Caco-2 (cell line): ENCODE results near the gene MFRP. TPM values are rescaled to one million over a fixed set of nuclear protein-coding genes. Genes with fewer than 3 reads are reported as not detected.

Source experiments
- BruUV-seq: library from RNA; stranded (reverse); fragments of 400-500 nt; replicated peaks from 2 replicates; lab custom pipeline; 2021; lab: Mats Ljungman, UMichigan
- CTCF ChIA-PET: fragments of 300-600 bp; sonication (Branson Sonifier 250); formaldehyde crosslinking; loops from one replicate; lab custom pipeline; 2022; ENCODE audit warnings: antibody characterized with exemption; lab: Charles Lee
- POLR2A ChIA-PET: fragments of 300-600 bp; sonication (Branson Sonifier 250); formaldehyde crosslinking; loops from one replicate; lab custom pipeline; 2022; ENCODE audit warnings: antibody characterized with exemption; lab: Charles Lee
- DNase-seq, 2 experiments: peaks; one replicate each; pipeline versions ENCODE4 v3.0.0 to v3.0.0-alpha.2; 2020 to 2022
- H3K27me3 ChIP-seq: replicated peaks from 2 replicates; pipeline ENCODE4 v1.6.0; 2011; ENCODE audit warnings: low read length; ENCODE audit not compliant: control insufficient read depth, insufficient read depth
- H3K36me3 ChIP-seq: 2 replicates; pipeline ENCODE4 v1.5.1; 2011; ENCODE audit warnings: low read length; ENCODE audit not compliant: control insufficient read depth, insufficient read depth
- H3K4me1 ChIP-seq: fragments of 250-450 bp; sonication (Bioruptor Pico); 2 replicates; pipeline ENCODE4 v1.5.1; 2020; ENCODE audit warnings: mild to moderate bottlenecking
- H3K4me3 ChIP-seq: 2 replicates; pipeline ENCODE4 v1.5.1; 2011; ENCODE audit warnings: low read depth, mild to moderate bottlenecking, control low read depth, low read length
- H3K9me3 ChIP-seq: fragments of 250-450 bp; sonication (Bioruptor Pico); 2 replicates; pipeline ENCODE4 v1.5.1; 2020; ENCODE audit warnings: mild to moderate bottlenecking, moderate library complexity
- H3K27ac Mint-ChIP-seq: one replicate; pipeline ENCODE4 v1.8.0; 2022; ENCODE audit warnings: mixed read lengths; ENCODE audit not compliant: unreplicated experiment
- H3K27me3 Mint-ChIP-seq: one replicate; pipeline ENCODE4 v1.8.0; 2022; ENCODE audit warnings: mixed read lengths; ENCODE audit not compliant: insufficient read depth, unreplicated experiment
- H3K36me3 Mint-ChIP-seq: one replicate; pipeline ENCODE4 v1.8.0; 2022; ENCODE audit warnings: mild to moderate bottlenecking, mixed read lengths; ENCODE audit not compliant: insufficient read depth, unreplicated experiment
- H3K4me1 Mint-ChIP-seq: one replicate; pipeline ENCODE4 v1.8.0; 2022; ENCODE audit warnings: low read depth, mixed read lengths; ENCODE audit not compliant: unreplicated experiment
- H3K4me3 Mint-ChIP-seq: one replicate; pipeline ENCODE4 v1.8.0; 2022; ENCODE audit warnings: mild to moderate bottlenecking, moderate library complexity, mixed read lengths; ENCODE audit not compliant: unreplicated experiment
- H3K9me3 Mint-ChIP-seq: one replicate; pipeline ENCODE4 v1.8.0; 2022; ENCODE audit warnings: mixed read lengths; ENCODE audit not compliant: unreplicated experiment
- CTCF ChIP-seq, 2 experiments: fragments of 200-600 bp in 1 of 2; IDR thresholded peaks; 1 replicate in 1 of 2; 2 replicates in 1 of 2; pipeline versions ENCODE4 v1.5.1 to v1.8.0; 2011 to 2022; ENCODE audit warnings: antibody characterized with exemption in 1 of 2, control low read depth in 1 of 2, inconsistent platforms in 1 of 2, low read depth in 1 of 2, low read length in 1 of 2, mild to moderate bottlenecking in 1 of 2, moderate library complexity in 1 of 2; ENCODE audit not compliant: insufficient read depth in 1 of 2, severe bottlenecking in 1 of 2, unreplicated experiment in 1 of 2
- intact Hi-C: fragments of 100-400 bp; cut with micrococcal nuclease; formaldehyde crosslinking; loops from one replicate; pipeline ENCODE4 v1.10.0; 2022; ENCODE audit not compliant: unreplicated experiment
- total RNA-seq: library from RNA; stranded (reverse); gene quantifications from 2 replicates; pipeline ENCODE4 v1.2.3, GENCODE V29; 2022

Gene MFRP
- total RNA-seq, 1 experiment from 2014 or later = not detected

DNA sequence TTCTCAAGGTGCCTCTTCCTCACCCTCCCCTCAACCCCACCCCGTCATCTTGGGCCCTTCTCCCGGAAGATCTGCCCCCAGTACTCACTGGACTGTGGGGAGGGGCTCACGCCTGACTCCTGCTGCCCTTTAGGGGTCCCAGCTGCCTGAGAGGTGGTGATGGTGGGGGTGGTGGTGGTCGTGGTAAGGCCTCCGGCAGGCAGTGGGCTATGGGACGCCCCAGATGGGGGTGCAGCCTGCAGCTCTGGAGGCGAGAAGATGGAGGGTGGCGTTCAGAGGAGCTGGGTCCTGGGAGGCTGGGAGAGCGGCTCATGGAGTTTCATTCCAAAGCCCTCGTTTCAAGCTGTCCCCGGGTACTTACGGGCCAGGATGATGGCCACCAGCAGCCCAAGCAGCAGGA lies 820 bp downstream of the MFRP start:
- Histone ChIP-seq H3K4me1 (no peaks in the 10 kb centered on the region; the same call in 1 of the 2 replicates), H3K36me3 (no peaks in the 10 kb centered on the region), H3K27me3 (no peaks in the 10 kb centered on the region), H3K9me3 (no peaks in the 10 kb centered on the region), H3K4me3 (no peak overlapping the region)
- Mint-ChIP-seq H3K27ac (no peak overlapping the region), H3K27me3 (peaks cover 3% of the 10 kb centered on the region), H3K9me3 (no peaks in the 10 kb centered on the region), H3K36me3 (no peaks in the 10 kb centered on the region), H3K4me3 (no peak overlapping the region), H3K4me1 (no peaks in the 10 kb centered on the region)
- intact Hi-C loops = no loop called here
- ChIA-PET CTCF (interaction anchor here (1.0 to 1.2 kb wide), 2 partner anchors 25 to 28 kb away, joined by 3 read pairs; no protein-coding TSS in a partner anchor), POLR2A (no interaction called here)
- no peak for TF ChIP-seq CTCF (IDR thresholded peaks at IDR 0.05; ENCODE audit: insufficient read depth in 1 of 2, low read depth in 1 of 2, low read length in 1 of 2, severe bottlenecking in 1 of 2, unreplicated experiment in 1 of 2)
- no peak for DNase-seq
- BruUV-seq = no TSS peak

DNA sequence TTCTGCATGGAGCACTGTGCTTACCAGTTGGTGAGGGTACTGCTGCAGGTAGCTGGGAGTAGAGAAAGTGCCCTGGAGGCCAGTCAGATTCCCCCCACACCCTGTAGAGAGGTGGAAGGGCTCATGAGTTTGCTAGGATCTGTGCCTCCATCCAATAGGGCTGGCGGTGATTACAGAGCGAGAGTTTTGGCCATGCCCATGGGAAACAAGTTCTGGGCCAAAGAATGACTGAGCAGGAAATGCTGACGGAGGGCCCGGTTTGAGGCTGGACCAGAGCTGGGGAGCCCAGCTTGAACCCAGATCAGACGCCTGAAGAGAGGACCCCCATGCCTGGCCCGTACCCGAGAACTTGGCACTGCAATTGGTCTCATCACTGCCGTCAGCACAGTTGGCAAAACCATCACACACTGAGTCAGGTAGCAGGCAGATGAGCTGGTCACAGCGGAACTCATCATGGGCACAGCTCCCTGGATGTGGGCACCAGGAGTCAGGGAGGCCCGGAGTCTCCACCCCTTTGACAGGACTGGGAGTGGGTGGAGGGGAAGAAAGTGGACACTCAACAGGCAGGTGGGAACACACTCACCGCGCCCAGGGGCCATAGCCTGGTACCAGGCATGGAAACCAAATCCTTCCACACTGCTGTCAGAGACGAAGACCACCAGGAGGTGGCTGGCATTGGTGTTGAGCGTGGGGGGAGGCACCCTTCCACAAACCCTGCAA lies 2.1 kb downstream of the MFRP start:
- no peaks in the 10 kb centered on the region for H3K36me3 Mint-ChIP-seq
- intact Hi-C loops = no loop called here
- H3K4me1 Mint-ChIP-seq = no peaks in the 10 kb centered on the region
- ChIA-PET POLR2A (interaction anchor here (0.6 kb wide), 1 partner anchor 26 kb away, joined by 3 read pairs; no protein-coding TSS in a partner anchor), CTCF (interaction anchor here (1.2 to 7.8 kb wide), 2 partner anchors 26 to 28 kb away, joined by 3 to 220 read pairs; no protein-coding TSS in a partner anchor)
- TF ChIP-seq CTCF (IDR thresholded peaks at IDR 0.05; ENCODE audit: insufficient read depth in 1 of 2, low read depth in 1 of 2, low read length in 1 of 2, severe bottlenecking in 1 of 2, unreplicated experiment in 1 of 2) = no peak
- no peak overlapping the region for H3K4me3 ChIP-seq
- peaks cover 3% of the 10 kb centered on the region for H3K27me3 Mint-ChIP-seq
- no peaks in the 10 kb centered on the region for H3K9me3 ChIP-seq
- BruUV-seq = no TSS peak
- no peaks in the 10 kb centered on the region for H3K36me3 ChIP-seq
- H3K4me1 ChIP-seq = peaks cover 8% of the 10 kb centered on the region
- H3K4me3 Mint-ChIP-seq = no peak overlapping the region
- no peaks in the 10 kb centered on the region for H3K9me3 Mint-ChIP-seq
- H3K27ac Mint-ChIP-seq = no peak overlapping the region
- H3K27me3 ChIP-seq = no peaks in the 10 kb centered on the region
- DNase-seq = no peak

- Mint-ChIP-seq H3K9me3 (no peaks in the 10 kb centered on the region), H3K36me3 (no peaks in the 10 kb centered on the region), H3K4me1 (peaks cover 6% of the 10 kb centered on the region), H3K4me3 (no peak overlapping the region), H3K27me3 (peaks cover 3% of the 10 kb centered on the region), H3K27ac (no peak overlapping the region)
- no peaks in the 10 kb centered on the region for H3K36me3 ChIP-seq
- ChIA-PET POLR2A (no interaction called here), CTCF (interaction anchor here (0.8 to 7.8 kb wide), 2 partner anchors 19 to 29 kb away, joined by 3 to 220 read pairs; no protein-coding TSS in a partner anchor)
- DNase-seq = no peak
- no peaks in the 10 kb centered on the region; the same call in 1 of the 2 replicates for H3K27me3 ChIP-seq
- no peaks in the 10 kb centered on the region for H3K9me3 ChIP-seq
- H3K4me1 ChIP-seq = peaks cover 13% of the 10 kb centered on the region
- H3K4me3 ChIP-seq = no peak overlapping the region
- TF ChIP-seq CTCF (IDR thresholded peaks at IDR 0.05; ENCODE audit: insufficient read depth in 1 of 2, low read depth in 1 of 2, low read length in 1 of 2, severe bottlenecking in 1 of 2, unreplicated experiment in 1 of 2) = no peak
- BruUV-seq = no TSS peak
- intact Hi-C loops = no loop called here
Observed at GRCh38 chr11:119343726-119344125, 2.8 kb downstream of the MFRP start.
